SK-N-SH treated with all-trans-retinoic acid at 6 μM for 48 hours (cell line): ENCODE measurements around the gene DENR.

Source experiments
- ATAC-seq: fragments of 200-7000 bp; cut with Tn5 transposase; 3 replicates; pipeline ENCODE4 v1.9.1; 2020; ENCODE audit warnings: mild to moderate bottlenecking, moderate library complexity
- ARNTL ChIP-seq: fragments of 450-650 bp; formaldehyde crosslinking; IDR thresholded peaks from 2 replicates; pipeline ENCODE4 v1.5.0; 2020; ENCODE audit warnings: low read depth, mild to moderate bottlenecking, moderate library complexity, borderline replicate concordance
- BACH2 ChIP-seq: fragments of 250-450 bp; sonication (Bioruptor Pico); IDR thresholded peaks from 2 replicates; pipeline ENCODE4 v1.9.0; 2021; ENCODE audit warnings: mild to moderate bottlenecking, borderline replicate concordance
- GLIS3 ChIP-seq: fragments of 250-450 bp; sonication (Bioruptor Pico); IDR thresholded peaks from 2 replicates; pipeline ENCODE4 v1.5.0; 2020; ENCODE audit warnings: mild to moderate bottlenecking, moderate library complexity
- ISL1 ChIP-seq: fragments of 250-450 bp; sonication (Bioruptor Pico); IDR thresholded peaks from 2 replicates; pipeline ENCODE4 v2.1.2; 2022; ENCODE audit warnings: mild to moderate bottlenecking, moderate library complexity
- OSR1 ChIP-seq: fragments of 250-450 bp; sonication (Bioruptor Pico); IDR thresholded peaks from 2 replicates; pipeline ENCODE4 v1.8.0; 2022; ENCODE audit warnings: moderate library complexity, mild to moderate bottlenecking, inconsistent platforms
- PPARA ChIP-seq: fragments of 250-450 bp; sonication (Bioruptor Pico); IDR thresholded peaks from 2 replicates; pipeline ENCODE4 v1.5.0; 2020; ENCODE audit warnings: mild to moderate bottlenecking, borderline replicate concordance
- RARB ChIP-seq: fragments of 250-450 bp; sonication (Bioruptor Pico); IDR thresholded peaks from 2 replicates; pipeline ENCODE4 v1.8.0; 2021; ENCODE audit warnings: mild to moderate bottlenecking, moderate library complexity
- SNAI2 ChIP-seq: fragments of 250-450 bp; sonication (Bioruptor Pico); IDR thresholded peaks from 2 replicates; pipeline ENCODE4 v1.5.0; 2020; ENCODE audit warnings: mild to moderate bottlenecking, moderate library complexity
- TCF4 ChIP-seq: fragments of 250-450 bp; sonication (Bioruptor Pico); IDR thresholded peaks from 2 replicates; pipeline ENCODE4 v1.8.0; 2021; ENCODE audit warnings: mild to moderate bottlenecking, moderate library complexity, borderline replicate concordance
- TOX ChIP-seq: fragments of 250-450 bp; sonication (Bioruptor Pico); IDR thresholded peaks from 2 replicates; pipeline ENCODE4 v1.8.0; 2021; ENCODE audit warnings: mild to moderate bottlenecking, moderate library complexity, borderline replicate concordance
- ZC3H10 ChIP-seq: fragments of 250-450 bp; sonication (Bioruptor Pico); IDR thresholded peaks from 2 replicates; pipeline ENCODE4 v1.5.1; 2021; ENCODE audit warnings: mild to moderate bottlenecking, moderate library complexity
- ZFP3 ChIP-seq: fragments of 250-450 bp; sonication (Bioruptor Pico); IDR thresholded peaks from 2 replicates; pipeline ENCODE4 v1.5.0; 2020; ENCODE audit warnings: mild to moderate bottlenecking, moderate library complexity
- ZFP30 ChIP-seq: fragments of 450-650 bp; formaldehyde crosslinking; IDR thresholded peaks from 2 replicates; pipeline ENCODE4 v1.5.0; 2022; ENCODE audit warnings: mild to moderate bottlenecking, moderate library complexity
- ZNF565 ChIP-seq: fragments of 450-650 bp; formaldehyde crosslinking; conservative IDR thresholded peaks from 2 replicates; pipeline ENCODE4 v1.5.0; 2020; ENCODE audit warnings: low read depth, mild to moderate bottlenecking, moderate library complexity
- ZNF70 ChIP-seq: fragments of 450-650 bp; formaldehyde crosslinking; IDR thresholded peaks from 2 replicates; pipeline ENCODE4 v1.5.0; 2020; ENCODE audit warnings: mild to moderate bottlenecking, moderate library complexity
- ZNF8 ChIP-seq: fragments of 450-650 bp; formaldehyde crosslinking; IDR thresholded peaks from 2 replicates; pipeline ENCODE4 v1.5.0; 2020; ENCODE audit warnings: mild to moderate bottlenecking, moderate library complexity
- TF ChIP-seq, protein P1 (sequence below): fragments of 250-450 bp; sonication (Bioruptor Pico); IDR thresholded peaks from 2 replicates; pipeline ENCODE4 v1.5.0; 2020; ENCODE audit warnings: mild to moderate bottlenecking, moderate library complexity
- TF ChIP-seq, protein P2 (sequence below): fragments of 250-450 bp; sonication (Bioruptor Pico); IDR thresholded peaks from 2 replicates; pipeline ENCODE4 v1.8.0; 2021; ENCODE audit warnings: low read depth, mild to moderate bottlenecking, moderate library complexity, borderline replicate concordance
- TF ChIP-seq, protein P3 (sequence below): fragments of 250-450 bp; sonication (Bioruptor Pico); IDR thresholded peaks from 2 replicates; pipeline ENCODE4 v1.8.0; 2020; ENCODE audit warnings: mild to moderate bottlenecking, moderate library complexity, borderline replicate concordance
- TF ChIP-seq, protein P4 (sequence below): fragments of 250-450 bp; sonication (Bioruptor Pico); IDR thresholded peaks from 2 replicates; pipeline ENCODE4 v1.5.1; 2020; ENCODE audit warnings: low read depth, mild to moderate bottlenecking, moderate library complexity
- TF ChIP-seq, protein P5 (sequence below): fragments of 250-450 bp; sonication (Bioruptor Pico); IDR thresholded peaks from 2 replicates; pipeline ENCODE4 v1.5.1; 2021; ENCODE audit warnings: mild to moderate bottlenecking, moderate library complexity

The DENR gene

DNA sequence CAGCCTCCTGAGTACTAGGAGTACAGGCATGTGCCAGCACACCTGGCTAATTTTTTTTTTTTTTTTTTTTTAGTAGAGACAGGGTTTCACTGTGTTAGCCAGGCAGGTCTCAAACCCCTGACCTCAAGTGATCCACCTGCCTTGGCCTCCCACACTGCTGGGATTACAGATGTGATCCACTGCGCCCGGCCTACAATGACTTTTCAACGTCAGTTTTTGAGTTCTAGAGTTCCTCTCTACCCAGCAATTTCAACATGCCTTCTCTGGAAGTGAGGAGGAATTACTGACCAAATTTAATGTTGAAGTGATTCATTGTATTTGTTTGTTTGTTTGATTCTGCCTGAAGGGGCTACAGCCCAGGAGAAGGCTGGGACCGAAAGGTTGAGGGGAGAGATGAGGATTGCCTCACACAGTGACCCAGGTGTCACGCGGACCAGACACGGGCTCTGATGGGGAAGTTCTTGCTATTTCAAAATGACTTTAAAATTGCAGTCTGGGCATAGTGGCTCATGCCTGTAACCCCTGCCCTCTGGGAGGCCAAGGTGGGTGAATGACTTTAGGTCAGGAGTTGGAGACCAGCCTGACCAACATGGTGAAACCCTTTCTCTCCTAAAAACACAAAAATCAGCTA, 8.6 kb upstream of the DENR start:
- TF ChIP-seq SNAI2 (no peak), RARB (CRISPR knock-in tag) (no peak), ZNF565 (CRISPR knock-in tag) (no peak), ZFP30 (CRISPR knock-in tag) (no peak), BACH2 (no peak), ARNTL (CRISPR knock-in tag) (no peak), TCF4 (CRISPR knock-in tag) (no peak), TOX (CRISPR knock-in tag) (no peak), ZC3H10 (CRISPR knock-in tag) (no peak), PPARA (CRISPR knock-in tag) (no peak)
- TF ChIP-seq, protein P1, sequence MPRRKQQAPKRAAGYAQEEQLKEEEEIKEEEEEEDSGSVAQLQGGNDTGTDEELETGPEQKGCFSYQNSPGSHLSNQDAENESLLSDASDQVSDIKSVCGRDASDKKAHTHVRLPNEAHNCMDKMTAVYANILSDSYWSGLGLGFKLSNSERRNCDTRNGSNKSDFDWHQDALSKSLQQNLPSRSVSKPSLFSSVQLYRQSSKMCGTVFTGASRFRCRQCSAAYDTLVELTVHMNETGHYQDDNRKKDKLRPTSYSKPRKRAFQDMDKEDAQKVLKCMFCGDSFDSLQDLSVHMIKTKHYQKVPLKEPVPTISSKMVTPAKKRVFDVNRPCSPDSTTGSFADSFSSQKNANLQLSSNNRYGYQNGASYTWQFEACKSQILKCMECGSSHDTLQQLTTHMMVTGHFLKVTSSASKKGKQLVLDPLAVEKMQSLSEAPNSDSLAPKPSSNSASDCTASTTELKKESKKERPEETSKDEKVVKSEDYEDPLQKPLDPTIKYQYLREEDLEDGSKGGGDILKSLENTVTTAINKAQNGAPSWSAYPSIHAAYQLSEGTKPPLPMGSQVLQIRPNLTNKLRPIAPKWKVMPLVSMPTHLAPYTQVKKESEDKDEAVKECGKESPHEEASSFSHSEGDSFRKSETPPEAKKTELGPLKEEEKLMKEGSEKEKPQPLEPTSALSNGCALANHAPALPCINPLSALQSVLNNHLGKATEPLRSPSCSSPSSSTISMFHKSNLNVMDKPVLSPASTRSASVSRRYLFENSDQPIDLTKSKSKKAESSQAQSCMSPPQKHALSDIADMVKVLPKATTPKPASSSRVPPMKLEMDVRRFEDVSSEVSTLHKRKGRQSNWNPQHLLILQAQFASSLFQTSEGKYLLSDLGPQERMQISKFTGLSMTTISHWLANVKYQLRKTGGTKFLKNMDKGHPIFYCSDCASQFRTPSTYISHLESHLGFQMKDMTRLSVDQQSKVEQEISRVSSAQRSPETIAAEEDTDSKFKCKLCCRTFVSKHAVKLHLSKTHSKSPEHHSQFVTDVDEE (CRISPR knock-in tag), result no peak
- TF ChIP-seq, protein P2, sequence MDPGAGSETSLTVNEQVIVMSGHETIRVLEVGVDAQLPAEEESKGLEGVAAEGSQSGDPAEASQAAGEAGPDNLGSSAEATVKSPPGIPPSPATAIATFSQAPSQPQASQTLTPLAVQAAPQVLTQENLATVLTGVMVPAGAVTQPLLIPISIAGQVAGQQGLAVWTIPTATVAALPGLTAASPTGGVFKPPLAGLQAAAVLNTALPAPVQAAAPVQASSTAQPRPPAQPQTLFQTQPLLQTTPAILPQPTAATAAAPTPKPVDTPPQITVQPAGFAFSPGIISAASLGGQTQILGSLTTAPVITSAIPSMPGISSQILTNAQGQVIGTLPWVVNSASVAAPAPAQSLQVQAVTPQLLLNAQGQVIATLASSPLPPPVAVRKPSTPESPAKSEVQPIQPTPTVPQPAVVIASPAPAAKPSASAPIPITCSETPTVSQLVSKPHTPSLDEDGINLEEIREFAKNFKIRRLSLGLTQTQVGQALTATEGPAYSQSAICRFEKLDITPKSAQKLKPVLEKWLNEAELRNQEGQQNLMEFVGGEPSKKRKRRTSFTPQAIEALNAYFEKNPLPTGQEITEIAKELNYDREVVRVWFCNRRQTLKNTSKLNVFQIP (CRISPR knock-in tag), result no peak
- TF ChIP-seq, protein P3, sequence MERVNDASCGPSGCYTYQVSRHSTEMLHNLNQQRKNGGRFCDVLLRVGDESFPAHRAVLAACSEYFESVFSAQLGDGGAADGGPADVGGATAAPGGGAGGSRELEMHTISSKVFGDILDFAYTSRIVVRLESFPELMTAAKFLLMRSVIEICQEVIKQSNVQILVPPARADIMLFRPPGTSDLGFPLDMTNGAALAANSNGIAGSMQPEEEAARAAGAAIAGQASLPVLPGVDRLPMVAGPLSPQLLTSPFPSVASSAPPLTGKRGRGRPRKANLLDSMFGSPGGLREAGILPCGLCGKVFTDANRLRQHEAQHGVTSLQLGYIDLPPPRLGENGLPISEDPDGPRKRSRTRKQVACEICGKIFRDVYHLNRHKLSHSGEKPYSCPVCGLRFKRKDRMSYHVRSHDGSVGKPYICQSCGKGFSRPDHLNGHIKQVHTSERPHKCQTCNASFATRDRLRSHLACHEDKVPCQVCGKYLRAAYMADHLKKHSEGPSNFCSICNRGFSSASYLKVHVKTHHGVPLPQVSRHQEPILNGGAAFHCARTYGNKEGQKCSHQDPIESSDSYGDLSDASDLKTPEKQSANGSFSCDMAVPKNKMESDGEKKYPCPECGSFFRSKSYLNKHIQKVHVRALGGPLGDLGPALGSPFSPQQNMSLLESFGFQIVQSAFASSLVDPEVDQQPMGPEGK, result no peak
- no peak for ATAC-seq

DNA sequence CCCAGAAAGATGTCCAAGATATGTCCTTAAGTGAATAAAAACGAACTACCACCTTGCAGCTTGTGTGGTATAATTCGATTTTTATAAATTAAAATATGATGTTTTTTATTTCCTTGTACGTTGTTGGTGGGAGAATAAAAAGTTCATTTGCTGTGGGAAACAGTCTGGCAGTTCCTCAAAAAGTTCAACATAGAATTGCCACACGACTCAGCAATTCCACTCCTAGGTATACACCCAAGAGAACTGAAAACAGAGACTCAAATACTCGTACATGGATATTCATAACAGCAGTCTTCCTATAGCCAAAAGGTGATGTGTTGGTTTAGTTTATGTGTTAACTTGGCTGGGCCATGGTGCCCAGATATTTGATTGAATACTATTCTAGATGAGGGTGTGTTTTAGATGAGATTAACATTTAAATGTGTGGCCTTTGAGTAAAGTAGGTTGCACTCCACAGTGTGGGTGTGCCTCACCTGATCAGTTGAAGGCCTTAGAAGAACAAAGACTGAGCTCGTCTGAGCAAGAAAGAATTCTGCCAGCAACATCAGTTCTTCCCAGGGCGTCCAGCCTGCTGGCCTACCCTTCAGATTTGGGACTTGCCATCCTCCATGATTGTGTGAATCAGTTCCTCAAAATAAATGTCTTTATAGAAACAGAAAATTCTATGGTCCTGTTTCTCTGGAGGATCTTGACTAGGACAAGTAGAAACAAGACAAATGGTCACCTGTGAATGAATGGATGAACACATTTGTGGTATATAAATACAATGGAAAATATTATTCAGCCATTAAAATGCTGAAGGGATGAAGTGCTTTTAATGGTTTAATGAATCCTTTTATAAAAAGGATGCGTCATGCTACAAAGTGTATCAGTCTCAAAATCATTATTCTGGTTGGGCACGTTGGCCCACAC, 5.1 kb upstream of the DENR start:
- TF ChIP-seq ZFP30 (CRISPR knock-in tag), result no peak
- TF ChIP-seq PPARA (CRISPR knock-in tag), result no peak
- TF ChIP-seq RARB (CRISPR knock-in tag), result no peak
- no peak for TF ChIP-seq BACH2
- TF ChIP-seq SNAI2, result no peak
- TF ChIP-seq ZNF8, result no peak
- no peak for TF ChIP-seq TOX (CRISPR knock-in tag)
- TF ChIP-seq ZFP3, result no peak
- no peak for TF ChIP-seq ARNTL (CRISPR knock-in tag)
- no peak for TF ChIP-seq TCF4 (CRISPR knock-in tag)
- no peak for TF ChIP-seq ZNF565 (CRISPR knock-in tag)
- ATAC-seq, result no peak

DNA sequence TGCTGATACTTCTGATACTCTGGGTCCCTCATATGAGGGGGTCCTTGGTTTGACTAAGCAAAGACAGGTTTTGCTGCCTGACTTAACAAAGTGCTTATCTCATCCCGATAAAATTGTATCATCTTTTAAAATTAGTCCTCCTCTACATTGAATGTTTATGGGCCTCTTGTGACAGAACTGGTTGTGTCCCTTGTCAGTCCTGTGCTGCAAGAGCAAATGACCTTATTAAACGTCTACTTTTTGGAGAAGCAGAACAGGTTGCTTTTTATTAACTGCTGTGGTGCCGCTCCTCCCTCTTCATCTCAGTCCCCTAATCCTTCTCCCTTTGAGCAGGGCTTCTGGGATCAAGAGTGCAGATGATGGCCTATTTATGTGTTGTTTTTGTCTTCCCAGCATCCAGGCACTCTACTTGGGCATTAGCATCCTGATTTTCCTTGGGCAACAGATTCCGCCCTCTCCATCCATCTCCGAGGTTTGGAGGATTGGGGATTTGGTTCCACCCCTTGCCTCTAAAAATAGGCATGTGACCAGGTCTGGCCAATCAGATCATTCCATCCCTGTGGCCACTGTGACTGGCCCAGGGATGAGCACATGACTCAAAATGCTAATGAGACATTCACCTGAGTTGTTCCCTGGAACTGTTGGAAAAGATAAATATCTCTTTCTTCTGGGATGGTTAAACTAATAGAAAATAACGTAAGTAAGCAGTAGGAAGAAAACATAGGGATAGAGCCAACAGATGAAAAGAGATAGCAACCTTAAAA, 2.9 kb upstream of the DENR start:
- ATAC-seq, result no peak
- TF ChIP-seq ZNF70, result no peak
- TF ChIP-seq ARNTL (CRISPR knock-in tag), result no peak
- TF ChIP-seq, protein P4, sequence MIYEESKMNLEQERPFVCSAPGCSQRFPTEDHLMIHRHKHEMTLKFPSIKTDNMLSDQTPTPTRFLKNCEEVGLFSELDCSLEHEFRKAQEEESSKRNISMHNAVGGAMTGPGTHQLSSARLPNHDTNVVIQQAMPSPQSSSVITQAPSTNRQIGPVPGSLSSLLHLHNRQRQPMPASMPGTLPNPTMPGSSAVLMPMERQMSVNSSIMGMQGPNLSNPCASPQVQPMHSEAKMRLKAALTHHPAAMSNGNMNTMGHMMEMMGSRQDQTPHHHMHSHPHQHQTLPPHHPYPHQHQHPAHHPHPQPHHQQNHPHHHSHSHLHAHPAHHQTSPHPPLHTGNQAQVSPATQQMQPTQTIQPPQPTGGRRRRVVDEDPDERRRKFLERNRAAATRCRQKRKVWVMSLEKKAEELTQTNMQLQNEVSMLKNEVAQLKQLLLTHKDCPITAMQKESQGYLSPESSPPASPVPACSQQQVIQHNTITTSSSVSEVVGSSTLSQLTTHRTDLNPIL (CRISPR knock-in tag), result no peak
- TF ChIP-seq, protein P5, sequence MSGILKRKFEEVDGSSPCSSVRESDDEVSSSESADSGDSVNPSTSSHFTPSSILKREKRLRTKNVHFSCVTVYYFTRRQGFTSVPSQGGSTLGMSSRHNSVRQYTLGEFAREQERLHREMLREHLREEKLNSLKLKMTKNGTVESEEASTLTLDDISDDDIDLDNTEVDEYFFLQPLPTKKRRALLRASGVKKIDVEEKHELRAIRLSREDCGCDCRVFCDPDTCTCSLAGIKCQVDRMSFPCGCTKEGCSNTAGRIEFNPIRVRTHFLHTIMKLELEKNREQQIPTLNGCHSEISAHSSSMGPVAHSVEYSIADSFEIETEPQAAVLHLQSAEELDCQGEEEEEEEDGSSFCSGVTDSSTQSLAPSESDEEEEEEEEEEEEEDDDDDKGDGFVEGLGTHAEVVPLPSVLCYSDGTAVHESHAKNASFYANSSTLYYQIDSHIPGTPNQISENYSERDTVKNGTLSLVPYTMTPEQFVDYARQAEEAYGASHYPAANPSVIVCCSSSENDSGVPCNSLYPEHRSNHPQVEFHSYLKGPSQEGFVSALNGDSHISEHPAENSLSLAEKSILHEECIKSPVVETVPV (CRISPR knock-in tag), result no peak
- no peak for TF ChIP-seq PPARA (CRISPR knock-in tag)
- TF ChIP-seq GLIS3, result no peak
- TF ChIP-seq SNAI2, result no peak
- no peak for TF ChIP-seq OSR1
- TF ChIP-seq ZFP3, result no peak
- TF ChIP-seq, protein P1 (CRISPR knock-in tag), result no peak
- no peak for TF ChIP-seq TCF4 (CRISPR knock-in tag)
- TF ChIP-seq TOX (CRISPR knock-in tag), result no peak
- no peak for TF ChIP-seq ISL1 (CRISPR knock-in tag)
- TF ChIP-seq ZNF565 (CRISPR knock-in tag), result no peak
- no peak for TF ChIP-seq BACH2
- TF ChIP-seq ZFP30 (CRISPR knock-in tag), result no peak
